ENCODE results near the gene GOLGA6L22. TPM values are rescaled to one million over a fixed set of nuclear protein-coding genes. Genes with fewer than 3 reads are reported as not detected.

The GOLGA6L22 gene, protein sequence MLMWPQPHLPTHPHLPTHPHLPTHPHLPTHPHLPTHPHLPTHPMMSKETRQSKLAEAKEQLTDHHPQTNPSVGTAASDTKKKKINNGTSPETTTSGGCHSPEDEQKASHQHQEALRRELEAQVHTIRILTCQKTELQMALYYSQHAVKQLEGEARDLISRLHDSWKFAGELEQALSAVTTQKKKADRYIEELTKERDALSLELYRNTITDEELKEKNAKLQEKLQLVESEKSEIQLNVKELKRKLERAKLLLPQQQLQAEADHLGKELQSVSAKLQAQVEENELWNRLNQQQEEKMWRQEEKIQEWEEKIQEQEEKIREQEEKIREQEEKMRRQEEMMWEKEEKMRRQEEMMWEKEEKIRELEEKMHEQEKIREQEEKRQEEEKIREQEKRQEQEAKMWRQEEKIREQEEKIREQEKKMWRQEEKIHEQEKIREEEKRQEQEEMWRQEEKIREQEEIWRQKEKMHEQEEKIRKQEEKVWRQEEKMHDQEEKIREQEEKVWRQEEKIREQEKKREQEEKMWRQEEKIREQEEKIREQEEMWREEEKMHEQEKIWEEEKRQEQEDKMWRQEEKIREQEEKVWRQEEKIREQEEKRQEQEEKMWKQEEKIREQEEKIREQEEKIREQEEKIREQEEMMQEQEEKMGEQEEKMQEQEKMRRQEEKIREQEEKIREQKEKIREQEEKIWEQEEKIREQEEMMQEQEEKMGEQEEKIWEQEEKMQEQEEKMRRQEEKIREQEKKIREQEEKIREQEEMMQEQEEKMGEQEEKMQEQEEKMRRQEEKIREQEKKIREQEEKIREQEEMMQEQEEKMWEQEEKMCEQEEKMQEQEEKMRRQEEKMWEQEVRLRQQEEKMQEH
- total RNA-seq (2022; extraction: Qiagen RNA extraction; ENCODE audit: low read depth), result not detected in 5 replicates

GRCh38 chr15:22458603-22459002 is at the start of gene GOLGA6L22:
GOLGA6L22 (plus strand) TSS chr15:22458903; CDS start chr15:22458994, 91 bp downstream.

